HG03108 (cell line): ENCODE results near the gene WNT3A.
"Not testable (repeated sequence)": the region's sequence is repeated elsewhere in the genome, so short reads cannot be mapped to it uniquely, and the experiment has no call there.

Experiments used
- ATAC-seq: cut with Tn5 transposase; IDR thresholded peaks from one replicate; pipeline ENCODE4 v1.9.1; 2021; ENCODE audit warnings: moderate library complexity; ENCODE audit not compliant: unreplicated experiment

WNT3A gene

GRCh38 chr1:228010921-228011320 is 4.1 kb downstream of the WNT3A start:
- no peak for ATAC-seq

- ATAC-seq, result no peak
These were observed 5.0 kb downstream of the WNT3A start for GRCh38 chr1:228011721-228012311.

GRCh38 chr1:228012555-228012954 is 5.8 kb downstream of the WNT3A start:
- ATAC-seq, result no peak

GRCh38 chr1:228013131-228013934 is 6.5 kb downstream of the WNT3A start:
- ATAC-seq, result no peak

- ATAC-seq, result no peak
These were observed 7.4 kb downstream of the WNT3A start for GRCh38 chr1:228013935-228014930.

- ATAC-seq, result no peak
These were observed 8.7 kb downstream of the WNT3A start for GRCh38 chr1:228015276-228016180.

- ATAC-seq, result no peak
These were observed 9.3 kb downstream of the WNT3A start for GRCh38 chr1:228016181-228016510.

GRCh38 chr1:228016653-228017355 is 10.0 kb downstream of the WNT3A start:
- no peak for ATAC-seq

- ATAC-seq, result no peak
These were observed 10.7 kb downstream of the WNT3A start for GRCh38 chr1:228017356-228018124.

GRCh38 chr1:228018125-228018398 is 11.3 kb downstream of the WNT3A start:
- ATAC-seq, result no peak

GRCh38 chr1:228018961-228019721 is 12.3 kb downstream of the WNT3A start:
- ATAC-seq, result no peak

GRCh38 chr1:228019722-228020083 is 12.9 kb downstream of the WNT3A start:
- ATAC-seq, result not testable (repeated sequence)

GRCh38 chr1:228020686-228021354 is 14.0 kb downstream of the WNT3A start:
- ATAC-seq, result no peak

GRCh38 chr1:228021355-228022030 is 14.7 kb downstream of the WNT3A start:
- ATAC-seq, result no peak

GRCh38 chr1:228022571-228023293 is 15.9 kb downstream of the WNT3A start:
- ATAC-seq, result no peak

- no peak for ATAC-seq
These were observed 16.5 kb downstream of the WNT3A start for GRCh38 chr1:228023294-228023639.

GRCh38 chr1:228029281-228029680 is 22.5 kb downstream of the WNT3A start:
- ATAC-seq, result no peak
